ENCODE measurements around the gene APP.
"Not testable (repeated sequence)": the region's sequence is repeated elsewhere in the genome, so short reads cannot be mapped to it uniquely, and the experiment has no call there.

APP gene

GRCh38 chr21:26099610-26100219, 70.9 kb downstream of the APP start:
- DNase-seq (ENCODE audit: low spot score) = no peak

DNA sequence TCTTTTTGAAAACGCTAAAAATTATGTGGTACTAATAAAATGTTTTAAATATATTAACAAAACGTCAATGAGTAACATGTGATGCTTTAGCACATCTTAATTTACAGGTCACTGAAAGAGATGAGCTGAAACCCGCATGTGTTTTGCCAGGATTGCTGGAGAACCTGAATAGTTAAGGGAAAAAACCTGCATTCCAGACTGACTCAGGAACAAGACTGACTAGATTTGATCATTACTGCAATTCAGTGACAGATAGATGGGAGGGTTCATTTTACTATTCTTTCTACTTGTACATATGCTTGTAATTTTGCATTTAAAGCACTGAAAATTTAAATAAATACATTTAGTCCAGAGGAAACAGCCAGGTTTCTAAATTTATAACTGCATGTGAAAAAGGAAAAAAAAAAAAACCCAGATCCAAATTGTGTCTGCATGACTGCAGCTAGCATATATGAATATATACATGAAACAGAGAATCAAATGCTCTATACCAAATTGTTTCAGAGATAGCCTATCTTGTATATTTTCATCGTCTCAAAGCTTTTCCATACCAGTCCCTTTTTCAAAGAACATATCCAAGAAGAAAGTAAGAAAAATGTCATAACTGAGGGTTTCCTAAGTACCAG, 71.7 kb downstream of the APP start:
- FAIRE-seq = no peak
- no peak for DNase-seq (ENCODE audit: low spot score)

More at GRCh38 chr21:26099610-26100219, 70.9 kb downstream of the APP start:
- no peak for FAIRE-seq

GRCh38 chr21:26097475-26097874, 73.1 kb downstream of the APP start:
- FAIRE-seq (no peak), DNase-seq (ENCODE audit: low spot score) (no peak)

- DNase-seq (ENCODE audit: low spot score) (no peak), FAIRE-seq (no peak)
These were observed 73.8 kb downstream of the APP start for GRCh38 chr21:26096494-26097371.

GRCh38 chr21:26095131-26095530, 75.4 kb downstream of the APP start:
- FAIRE-seq (no peak), DNase-seq (ENCODE audit: low spot score) (no peak)

DNA sequence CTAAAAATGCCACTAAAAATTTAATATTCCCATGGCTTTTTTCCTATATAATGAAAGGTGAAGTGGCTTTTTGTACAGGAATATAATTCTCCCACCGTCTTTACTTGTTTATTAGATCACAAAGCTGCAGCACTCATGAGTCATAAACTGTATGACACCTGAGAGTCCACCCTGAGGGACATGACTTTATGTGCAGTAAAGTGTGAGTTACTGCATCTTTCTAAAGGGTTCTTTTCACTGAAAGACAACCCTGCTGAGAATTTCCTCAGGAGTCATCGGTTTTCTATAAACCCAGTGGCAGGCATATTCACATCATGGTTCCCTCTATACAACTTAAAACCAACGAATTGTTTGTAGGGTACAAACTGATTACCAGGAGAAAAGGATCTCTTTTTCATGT, 77.4 kb downstream of the APP start:
- FAIRE-seq = no peak
- no peak for DNase-seq (ENCODE audit: low spot score)

GRCh38 chr21:26091480-26092018, 79.0 kb downstream of the APP start:
- FAIRE-seq (peak; percentile 59), DNase-seq (ENCODE audit: low spot score) (no peak)

DNA sequence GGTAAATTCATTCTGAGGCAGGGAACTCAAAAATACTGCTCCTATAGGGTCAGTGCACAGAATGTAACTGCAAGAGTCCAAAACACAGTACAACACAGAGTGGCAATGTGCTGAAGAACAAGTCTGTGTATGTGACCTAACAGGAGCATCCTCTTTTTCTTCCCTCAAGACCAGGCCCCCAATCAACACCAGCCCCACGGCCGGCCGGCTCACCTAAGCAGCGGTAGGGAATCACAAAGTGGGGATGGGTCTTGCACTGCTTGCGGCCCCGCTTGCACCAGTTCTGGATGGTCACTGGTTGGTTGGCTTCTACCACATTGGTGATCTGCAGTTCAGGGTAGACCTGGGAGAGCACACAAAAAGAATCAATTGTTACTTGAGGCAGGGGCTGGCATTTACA, 80.8 kb downstream of the APP start:
- no peak for FAIRE-seq
- no peak for DNase-seq (ENCODE audit: low spot score)

GRCh38 chr21:26087223-26087918, 83.2 kb downstream of the APP start:
- DNase-seq (ENCODE audit: low spot score) (no peak), FAIRE-seq (no peak)

GRCh38 chr21:26085882-26086281, 84.7 kb downstream of the APP start:
- FAIRE-seq (no peak), DNase-seq (ENCODE audit: low spot score) (no peak)

DNA sequence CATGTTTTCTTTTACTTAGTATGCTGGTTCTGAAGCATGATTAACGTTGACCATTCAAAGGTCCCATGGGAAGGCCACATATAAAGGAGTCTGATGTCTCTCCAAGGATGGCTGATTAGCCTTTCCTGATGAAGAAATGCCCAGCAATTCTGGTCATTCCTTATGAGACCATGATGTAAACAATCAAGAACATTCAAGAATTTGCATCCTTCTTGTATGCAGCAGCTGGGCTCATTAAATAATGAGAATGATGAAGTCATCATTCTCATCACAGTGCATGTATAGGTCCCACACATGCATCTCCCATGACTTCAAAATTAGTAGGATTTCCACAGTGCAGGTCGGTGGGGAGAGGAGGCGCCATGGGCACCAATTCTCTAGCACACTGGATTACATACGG, 85.4 kb downstream of the APP start:
- no peak for DNase-seq (ENCODE audit: low spot score)

GRCh38 chr21:26082549-26082948, 88.0 kb downstream of the APP start:
- DNase-seq (ENCODE audit: low spot score) (no peak), FAIRE-seq (no peak)

More for the DNA sequence above, 85.4 kb downstream of the APP start:
- FAIRE-seq = no peak

DNA sequence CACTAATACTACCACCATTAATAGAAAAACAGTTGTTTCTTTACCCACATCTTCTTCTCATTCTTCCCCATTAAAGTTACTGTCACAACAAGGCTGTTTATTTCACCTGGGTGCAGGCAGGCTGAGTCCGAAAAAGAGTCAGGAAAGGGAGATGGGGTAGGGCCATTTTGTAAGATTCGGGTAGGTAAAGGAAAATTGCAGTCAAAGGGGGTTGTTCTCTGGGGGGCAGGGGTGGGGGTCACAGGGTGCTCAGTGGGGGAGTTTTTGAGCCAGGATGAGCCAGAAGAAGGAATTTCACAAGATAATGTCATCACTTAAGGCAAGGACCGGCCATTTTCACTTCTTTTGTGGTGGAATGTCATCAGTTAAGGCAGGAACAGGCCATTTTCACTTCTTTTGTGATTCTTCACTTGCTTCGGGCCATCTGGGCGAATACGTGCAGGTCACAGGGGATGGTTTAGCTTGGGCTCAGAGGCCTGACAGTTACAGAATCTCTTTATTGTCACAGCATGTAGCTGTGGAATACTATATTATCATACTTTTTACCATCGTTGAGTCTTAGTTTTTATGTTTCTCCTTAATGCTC, 89.3 kb downstream of the APP start:
- not testable (repeated sequence) for FAIRE-seq; DNase-seq (ENCODE audit: low spot score)

DNA sequence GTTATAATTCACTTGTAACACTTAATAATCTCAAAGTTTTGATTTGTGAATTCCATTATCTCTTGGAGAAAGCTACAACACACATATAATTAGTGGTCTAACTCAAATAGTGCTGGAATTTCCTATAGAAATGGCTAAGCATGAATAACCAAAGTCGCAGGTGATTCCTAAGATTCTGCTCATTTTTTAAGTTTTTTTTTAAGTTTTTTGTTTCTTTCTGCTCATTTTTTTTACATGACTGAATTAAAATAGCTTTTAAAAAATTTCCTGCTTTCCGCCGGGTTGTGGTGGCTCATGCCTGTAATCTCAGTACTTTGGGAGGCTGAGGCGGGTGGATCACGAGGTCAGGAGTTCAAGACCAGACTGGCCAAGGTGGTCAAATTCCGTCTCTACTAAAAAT, 90.4 kb downstream of the APP start:
- no peak for FAIRE-seq
- DNase-seq (ENCODE audit: low spot score) = no peak

GRCh38 chr21:26079366-26079765, 91.2 kb downstream of the APP start:
- FAIRE-seq (no peak), DNase-seq (ENCODE audit: low spot score) (no peak)

DNA sequence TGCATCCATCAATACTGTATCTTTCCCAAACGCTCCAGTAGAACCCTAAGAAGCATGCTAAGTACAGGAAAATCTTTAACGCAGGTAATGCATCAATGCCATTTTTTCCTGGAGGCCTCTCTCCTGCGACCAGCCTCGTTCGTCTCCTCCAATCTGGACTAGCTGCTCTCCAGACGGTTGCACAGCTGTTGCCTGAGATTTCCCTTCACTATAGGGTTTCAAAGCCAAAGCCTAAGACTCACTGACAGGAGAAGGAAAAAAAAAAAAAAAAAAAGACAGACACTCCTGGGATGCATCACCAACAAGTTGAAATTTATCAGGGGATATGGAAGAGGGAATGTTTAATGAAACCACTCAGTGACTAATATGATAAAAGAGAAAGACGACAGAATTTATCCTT, 93.0 kb downstream of the APP start:
- FAIRE-seq = no peak
- DNase-seq (ENCODE audit: low spot score) = no peak

- no peak for FAIRE-seq
- no peak for DNase-seq (ENCODE audit: low spot score)
These were observed 97.6 kb downstream of the APP start for GRCh38 chr21:26072666-26073615.

DNA sequence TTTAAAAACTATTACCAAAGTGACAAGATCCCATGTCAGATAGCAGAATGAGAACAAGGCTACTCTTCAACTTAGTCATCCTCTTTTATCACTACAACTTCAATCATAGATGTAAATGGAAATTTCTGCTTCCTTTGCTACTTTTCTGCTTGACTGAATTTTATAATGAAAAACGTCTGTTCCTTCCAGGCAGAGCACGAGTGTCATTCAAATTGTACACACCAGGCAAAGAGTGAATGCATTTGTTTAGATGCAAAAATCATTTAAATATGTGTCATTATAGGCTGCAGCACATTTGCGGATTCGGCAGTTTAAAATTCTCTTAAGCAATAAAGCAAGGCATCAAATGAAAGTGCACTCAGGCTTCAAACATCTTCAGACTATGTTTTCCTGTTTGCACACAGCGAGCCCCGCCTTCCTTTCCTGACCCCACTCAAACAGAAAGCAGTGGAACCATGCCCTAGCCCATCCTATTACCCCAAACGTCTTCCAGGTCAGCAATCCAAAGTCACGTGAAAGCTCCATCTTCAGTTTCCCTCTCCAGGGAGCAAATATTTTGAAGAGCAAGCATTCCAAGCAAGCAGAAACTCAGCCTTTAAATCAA, 99.6 kb downstream of the APP start:
- FAIRE-seq = no peak
- DNase-seq (ENCODE audit: low spot score) = no peak

GRCh38 chr21:26070121-26070520, 100.4 kb downstream of the APP start:
- no peak for DNase-seq (ENCODE audit: low spot score)

DNA sequence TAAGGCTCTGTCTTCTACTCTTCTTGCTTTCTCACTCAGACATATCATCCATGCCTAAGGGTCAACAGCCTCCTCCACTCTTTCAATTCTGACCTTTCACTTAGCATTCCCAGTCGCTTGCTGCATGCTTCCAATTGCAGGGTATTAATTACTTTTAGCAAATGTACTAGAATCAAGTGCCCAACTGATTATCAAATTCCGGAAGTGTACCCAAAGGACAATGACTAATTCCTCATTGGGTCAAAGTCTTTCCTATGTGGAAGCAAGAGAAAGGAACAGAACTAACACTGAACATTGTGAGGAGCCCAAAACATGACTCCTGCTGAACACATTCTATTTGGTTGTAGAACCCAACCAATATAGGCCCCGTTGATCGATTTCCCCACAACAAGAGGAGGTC, 101.8 kb downstream of the APP start:
- DNase-seq (ENCODE audit: low spot score) (no peak), FAIRE-seq (no peak)

More at GRCh38 chr21:26070121-26070520, 100.4 kb downstream of the APP start:
- FAIRE-seq = no peak
